Keratinocyte (primary cell): ENCODE results near the gene FBN2.

ENCODE experiments used
- CTCF ChIP-seq, 3 experiments: IDR thresholded peaks in 1 of 3; conservative IDR thresholded peaks in 1 of 3; optimal IDR thresholded peaks in 1 of 3; 2 replicates in 2 of 3; 3 replicates in 1 of 3; pipeline versions ENCODE3 to v1.5.1; 2011; ENCODE audit warnings: low read length in 3 of 3, mild to moderate bottlenecking in 3 of 3, moderate library complexity in 2 of 3, control low read depth in 1 of 3, inconsistent platforms in 1 of 3; ENCODE audit not compliant: insufficient read depth in 2 of 3; ENCODE audit errors: extremely low read depth in 1 of 3
- EZH2 ChIP-seq: IDR thresholded peaks from one replicate; pipeline ENCODE4 v1.6.1; 2012; ENCODE audit warnings: inconsistent platforms, mild to moderate bottlenecking, low read length, moderate library complexity

GRCh38 chr5:128469912-128470311 is 68.1 kb downstream of the FBN2 start:
- TF ChIP-seq CTCF (optimal IDR thresholded peaks at IDR 0.05 in 1 of 3, IDR thresholded peaks at IDR 0.05 in 1 of 3, conservative IDR thresholded peaks at IDR 0.05 in 1 of 3; ENCODE audit: extremely low read depth in 1 of 3, insufficient read depth in 2 of 3, low read length in 3 of 3) (no peak), EZH2 (no peak)
